Astrocyte (in vitro differentiated cells and primary cell): ENCODE data around the gene FLOT2.

Experiments used
- CTCF ChIP-seq: IDR thresholded peaks from 2 replicates; pipeline ENCODE4 v1.5.1; 2011; ENCODE audit warnings: low read depth, mild to moderate bottlenecking, inconsistent platforms, low read length, moderate library complexity; ENCODE audit not compliant: insufficient read depth
- EZH2 ChIP-seq: IDR thresholded peaks from 2 replicates; pipeline ENCODE4 v1.6.1; 2012; ENCODE audit warnings: mild to moderate bottlenecking, low read length, inconsistent platforms; ENCODE audit not compliant: insufficient read depth

GRCh38 chr17:28926366-28926765, 28.8 kb upstream of the FLOT2 start:
- TF ChIP-seq EZH2 (no peak), CTCF (no peak)
